H9 (cell line): ENCODE data around the gene BEX3. TPM values are rescaled to one million over a fixed set of nuclear protein-coding genes. Genes with fewer than 3 reads are reported as not detected.

ENCODE experiments used
- DNase-seq: peaks from one replicate; pipeline ENCODE4 v3.0.0-alpha.2; 2017
- H2AFZ ChIP-seq: one replicate; pipeline ENCODE4 v1.6.1; 2013; ENCODE audit warnings: mild to moderate bottlenecking, low read length, control low read depth, moderate library complexity
- H2AK5ac ChIP-seq: 2 replicates; pipeline ENCODE4 v1.6.1; 2013; ENCODE audit warnings: low read length, control low read depth, mixed read lengths; ENCODE audit not compliant: insufficient read length
- H2BK120ac ChIP-seq: one replicate; pipeline ENCODE4 v1.6.1; 2013; ENCODE audit warnings: low read depth, mild to moderate bottlenecking, low read length, control low read depth, inconsistent platforms; ENCODE audit not compliant: poor library complexity, severe bottlenecking
- H2BK12ac ChIP-seq: 2 replicates; pipeline ENCODE4 v1.6.1; 2013; ENCODE audit warnings: low read length, control low read depth, mixed read lengths, low read depth; ENCODE audit not compliant: insufficient read length
- H2BK15ac ChIP-seq: 2 replicates; pipeline ENCODE4 v1.6.1; 2013; ENCODE audit warnings: low read depth, low read length, control low read depth
- H2BK20ac ChIP-seq: one replicate; pipeline ENCODE4 v1.6.1; 2013; ENCODE audit warnings: low read depth, mild to moderate bottlenecking, low read length, control low read depth, inconsistent platforms; ENCODE audit not compliant: poor library complexity, severe bottlenecking
- H2BK5ac ChIP-seq: 2 replicates; pipeline ENCODE4 v1.6.1; 2013; ENCODE audit warnings: low read length, control low read depth, mixed read lengths; ENCODE audit not compliant: insufficient read length
- H3K14ac ChIP-seq: 2 replicates; pipeline ENCODE4 v1.6.1; 2013; ENCODE audit warnings: low read length, control low read depth; ENCODE audit not compliant: insufficient read depth
- H3K18ac ChIP-seq: 2 replicates; pipeline ENCODE4 v1.6.1; 2013; ENCODE audit warnings: low read depth, mild to moderate bottlenecking, mixed read lengths, low read length, control low read depth; ENCODE audit not compliant: insufficient read length
- H3K23ac ChIP-seq: 2 replicates; pipeline ENCODE4 v1.6.1; 2013; ENCODE audit warnings: low read length, control low read depth, mixed read lengths, low read depth; ENCODE audit not compliant: insufficient read length
- H3K23me2 ChIP-seq: 2 replicates; pipeline ENCODE4 v1.6.1; 2013; ENCODE audit warnings: low read depth, mild to moderate bottlenecking, mixed read lengths, low read length, control low read depth; ENCODE audit not compliant: insufficient read length, poor library complexity, severe bottlenecking
- H3K27ac ChIP-seq: 2 replicates; pipeline ENCODE4 v1.5.1; 2013; ENCODE audit warnings: low read length, control low read depth, mixed read lengths, low read depth; ENCODE audit not compliant: insufficient read length
- H3K27me3 ChIP-seq: 2 replicates; pipeline ENCODE4 v1.6.1; 2013; ENCODE audit warnings: low read length, control low read depth, inconsistent platforms; ENCODE audit not compliant: insufficient read depth
- H3K4ac ChIP-seq: 2 replicates; pipeline ENCODE4 v1.6.1; 2013; ENCODE audit warnings: low read depth, mild to moderate bottlenecking, control low read depth, inconsistent platforms, low read length, moderate library complexity
- H3K4me1 ChIP-seq: 2 replicates; pipeline ENCODE4 v1.6.1; 2013; ENCODE audit warnings: low read length, control low read depth, inconsistent platforms; ENCODE audit not compliant: insufficient read depth
- H3K4me2 ChIP-seq: 2 replicates; pipeline ENCODE4 v1.6.1; 2013; ENCODE audit warnings: low read length, control low read depth, mixed read lengths; ENCODE audit not compliant: insufficient read length, insufficient read depth
- H3K56ac ChIP-seq: 2 replicates; pipeline ENCODE4 v1.6.1; 2013; ENCODE audit warnings: low read depth, mild to moderate bottlenecking, mixed read lengths, low read length, control low read depth; ENCODE audit not compliant: insufficient read length
- H3K79me1 ChIP-seq: 2 replicates; pipeline ENCODE4 v1.6.1; 2013; ENCODE audit warnings: low read depth, mild to moderate bottlenecking, moderate library complexity, low read length, control low read depth, inconsistent platforms; ENCODE audit not compliant: insufficient read depth, poor library complexity, severe bottlenecking
- H3K79me2 ChIP-seq: 2 replicates; pipeline ENCODE4 v1.6.1; 2013; ENCODE audit warnings: low read length, control low read depth, inconsistent platforms; ENCODE audit not compliant: insufficient read depth
- H3K9ac ChIP-seq: 2 replicates; pipeline ENCODE4 v1.6.1; 2013; ENCODE audit warnings: low read length, control low read depth, mixed read lengths; ENCODE audit not compliant: insufficient read length; ENCODE audit errors: extremely low read depth
- H3K9me3 ChIP-seq: one replicate; pipeline ENCODE4 v1.6.1; 2013; ENCODE audit warnings: low read depth, low read length, inconsistent platforms; ENCODE audit not compliant: control insufficient read depth
- H3T11ph ChIP-seq: one replicate; pipeline ENCODE4 v1.6.1; 2013; ENCODE audit warnings: mild to moderate bottlenecking, low read length, control low read depth, inconsistent platforms
- H4K20me1 ChIP-seq: one replicate; pipeline ENCODE4 v1.6.1; 2013; ENCODE audit not compliant: control insufficient read depth, insufficient read length, insufficient read depth
- H4K5ac ChIP-seq: 2 replicates; pipeline ENCODE4 v1.6.1; 2013; ENCODE audit warnings: low read depth, mild to moderate bottlenecking, mixed read lengths, low read length, control low read depth; ENCODE audit not compliant: insufficient read length
- H4K8ac ChIP-seq: replicated peaks from 2 replicates; pipeline ENCODE4 v1.6.1; 2013; ENCODE audit warnings: low read length, control low read depth, mixed read lengths, low read depth; ENCODE audit not compliant: insufficient read length
- H4K91ac ChIP-seq: 2 replicates; pipeline ENCODE4 v1.6.1; 2013; ENCODE audit warnings: low read depth, mild to moderate bottlenecking, moderate library complexity, mixed read lengths, low read length, control low read depth; ENCODE audit not compliant: insufficient read length
- H3K27ac Mint-ChIP-seq, 3 experiments: 2 replicates in 2 of 3; 3 replicates in 1 of 3; pipeline ENCODE4 v1.8.0; 2020 to 2021; ENCODE audit warnings: mixed read lengths in 3 of 3, mild to moderate bottlenecking in 1 of 3, moderate library complexity in 1 of 3
- H3K27me3 Mint-ChIP-seq: 2 replicates; pipeline ENCODE4 v1.8.0; 2021; ENCODE audit warnings: low read depth, mild to moderate bottlenecking, moderate library complexity, mixed read lengths
- H3K36me3 Mint-ChIP-seq, 3 experiments: 2 replicates in 2 of 3; 3 replicates in 1 of 3; pipeline ENCODE4 v1.8.0; 2020 to 2021; ENCODE audit warnings: low read depth in 3 of 3, mixed read lengths in 3 of 3; ENCODE audit not compliant: insufficient read depth in 1 of 3
- H3K4me1 Mint-ChIP-seq, 2 experiments: 2 replicates each; pipeline ENCODE4 v1.8.0; 2020; ENCODE audit warnings: mixed read lengths in 2 of 2
- H3K4me3 Mint-ChIP-seq, 2 experiments: 2 replicates in 1 of 2; 3 replicates in 1 of 2; pipeline ENCODE4 v1.8.0; 2020 to 2021; ENCODE audit warnings: mild to moderate bottlenecking in 2 of 2, mixed read lengths in 2 of 2, moderate library complexity in 1 of 2
- H3K9me3 Mint-ChIP-seq, 2 experiments: 2 replicates in 1 of 2; 3 replicates in 1 of 2; pipeline ENCODE4 v1.8.0; 2020; ENCODE audit warnings: mild to moderate bottlenecking in 2 of 2, mixed read lengths in 2 of 2, moderate library complexity in 1 of 2
- CTCF ChIP-seq: fragments of 200-600 bp; sonication (generic); conservative IDR thresholded peaks from 3 replicates; pipeline ENCODE4 v1.8.0; 2021; ENCODE audit warnings: antibody characterized with exemption, mild to moderate bottlenecking
- WGBS: extraction: QIAGEN DNeasy Blood & Tissue Kit; methylation state at CpG from one replicate; pipeline ENCODE4 v1.1.7; 2013; ENCODE audit warnings: missing lambda C conversion rate, low lambda C conversion rate, mixed read lengths; ENCODE audit not compliant: insufficient read length; ENCODE audit errors: extremely low coverage; 5-methylcytosine and 5-hydroxymethylcytosine counted together
- total RNA-seq: library from RNA; stranded (reverse); gene quantifications from 2 replicates; pipeline ENCODE4 v1.2.1, GENCODE V29; 2021

The BEX3 gene
- total RNA-seq, 1 experiment from 2014 or later = 305 TPM

- Histone ChIP-seq H2BK20ac (no peak overlapping the region), H4K20me1 (no peaks in the 10 kb centered on the region), H3K56ac (no peak overlapping the region), H3K9me3 (no peaks in the 10 kb centered on the region), H3T11ph (no peak overlapping the region), H4K5ac (no peak overlapping the region), H4K8ac (no peak overlapping the region), H3K4me2 (no peak overlapping the region), H3K23me2 (no peaks in the 10 kb centered on the region), H2BK15ac (no peak overlapping the region), H2AFZ (no peak overlapping the region), H3K27me3 (no peaks in the 10 kb centered on the region), H2BK120ac (no peak overlapping the region), H3K27ac (no peak overlapping the region), H3K23ac (no peak overlapping the region), H2AK5ac (no peak overlapping the region), H3K4me1 (peaks cover 9% of the 10 kb centered on the region; the same call in 1 of the 2 replicates), H3K79me1 (no peaks in the 10 kb centered on the region), H2BK5ac (no peak overlapping the region), H3K4ac (no peak overlapping the region), H2BK12ac (no peak overlapping the region), H4K91ac (no peak overlapping the region), H3K79me2 (no peaks in the 10 kb centered on the region), H3K9ac (no peak overlapping the region), H3K14ac (no peak overlapping the region), H3K18ac (no peak overlapping the region)
- Mint-ChIP-seq H3K27me3 (no peaks in the 10 kb centered on the region), H3K4me1 (peaks cover 19 to 21% of the 10 kb centered on the region in 2 experiments), H3K27ac (no peak overlapping the region), H3K9me3 (peaks cover 0 to 69% of the 10 kb centered on the region in 2 experiments; a peak in 2 of 5 replicates), H3K36me3 (peaks cover 0 to 7% (median 5%) of the 10 kb centered on the region in 3 experiments; a peak in 2 of 7 replicates), H3K4me3 (no peak overlapping the region)
- DNase-seq = no peak
- WGBS = no CpG with 5 or more reads among the region's 2 CpGs
- no peak for TF ChIP-seq CTCF
Measured at GRCh38 chrX:103363046-103363445, 13.3 kb upstream of the BEX3 start.
